HG02981 (cell line): ENCODE data around the gene LRP8.

Source experiments
- ATAC-seq: cut with Tn5 transposase; IDR thresholded peaks from one replicate; pipeline ENCODE4 v1.9.1; 2021; ENCODE audit warnings: mild to moderate bottlenecking, moderate library complexity; ENCODE audit not compliant: unreplicated experiment

The LRP8 gene

GRCh38 chr1:53324321-53324720 is 3.5 kb downstream of the LRP8 start:
- no peak for ATAC-seq

- no peak for ATAC-seq
These were observed 4.6 kb downstream of the LRP8 start for GRCh38 chr1:53323316-53323715.

DNA sequence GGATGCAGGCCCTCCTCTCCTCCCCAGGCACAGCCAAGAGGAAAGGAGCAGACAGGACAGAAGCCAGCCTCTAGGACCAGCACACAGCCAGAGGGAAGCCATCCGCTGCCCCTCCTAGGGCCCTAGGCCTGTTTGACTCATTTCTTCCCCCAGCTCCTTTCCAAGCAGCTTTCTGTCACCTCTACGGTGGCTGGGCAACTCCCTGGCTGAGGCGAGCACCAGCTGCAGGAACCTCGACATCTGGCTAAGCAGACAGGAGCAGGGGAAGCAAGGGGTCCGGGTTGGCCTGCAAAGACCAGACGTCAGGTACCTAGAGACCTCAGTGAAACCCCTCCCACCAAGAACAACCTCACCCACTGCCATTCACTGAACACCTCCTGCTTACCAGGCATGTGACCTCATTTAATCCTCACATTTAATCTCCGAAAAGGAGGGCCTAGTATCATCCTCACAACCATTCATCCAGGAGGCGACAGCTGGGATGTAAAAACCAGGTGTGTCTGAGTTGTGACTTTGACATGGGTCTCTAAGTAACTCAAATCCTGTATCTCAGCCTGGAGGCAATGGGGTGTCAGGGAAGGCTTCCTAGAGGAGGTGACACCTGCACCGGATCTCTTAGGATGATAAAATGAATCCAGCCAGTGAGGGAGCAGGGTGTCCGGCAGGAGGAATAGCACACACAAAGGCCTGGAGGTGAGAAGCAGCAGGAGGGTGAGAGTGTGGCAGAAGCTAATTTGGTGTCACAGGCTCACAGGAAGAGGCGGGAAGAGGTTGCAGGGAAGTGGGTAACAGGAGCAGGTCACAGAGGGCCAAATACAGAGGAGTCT is 5.9 kb downstream of the LRP8 start:
- no peak for ATAC-seq

GRCh38 chr1:53321366-53321765 is 6.5 kb downstream of the LRP8 start:
- ATAC-seq = no peak

GRCh38 chr1:53320646-53321045 is 7.2 kb downstream of the LRP8 start:
- no peak for ATAC-seq

GRCh38 chr1:53319296-53320101 is 8.4 kb downstream of the LRP8 start:
- no peak for ATAC-seq

GRCh38 chr1:53317646-53318539 is 10.0 kb downstream of the LRP8 start:
- no peak for ATAC-seq

DNA sequence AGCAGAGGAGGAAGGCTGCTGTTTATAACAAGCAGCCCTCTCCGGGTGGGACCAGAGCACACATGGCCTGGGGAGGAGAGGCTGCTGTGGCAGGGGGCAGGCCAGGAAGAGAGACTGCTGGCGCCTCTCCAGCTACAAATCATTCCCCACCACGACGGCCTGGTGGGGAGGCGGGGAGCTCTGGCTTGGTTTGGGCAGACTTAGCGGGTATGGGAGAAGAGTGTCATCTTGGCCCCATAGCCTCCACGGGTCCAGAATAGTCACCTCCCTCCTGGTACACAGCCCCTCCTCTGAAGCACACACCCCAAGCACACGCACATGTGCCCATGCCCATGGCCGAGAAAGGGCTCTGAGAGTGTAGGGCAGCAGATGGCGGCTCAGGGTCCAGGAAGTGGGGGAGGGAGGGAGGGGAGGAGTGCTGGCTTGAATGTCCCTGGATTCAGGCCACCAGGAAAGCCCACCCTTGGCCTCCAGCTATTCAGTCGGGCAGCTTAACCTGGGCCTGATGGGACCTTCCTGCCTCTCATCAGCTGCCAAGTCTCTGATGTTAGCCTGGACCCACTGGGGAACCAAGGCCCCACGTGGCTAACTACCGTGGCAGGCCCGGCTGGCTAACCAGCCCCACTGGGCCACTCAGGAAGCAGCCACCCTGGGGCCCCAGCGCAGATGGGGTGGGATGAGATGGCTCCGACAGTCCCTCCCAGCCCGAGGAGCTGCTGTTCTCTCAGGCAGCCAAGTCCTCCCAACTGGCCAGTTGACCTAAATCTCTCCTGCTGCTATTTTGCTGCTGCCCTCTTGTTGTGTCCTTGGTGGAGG is 10.9 kb downstream of the LRP8 start:
- ATAC-seq = no peak

- ATAC-seq = no peak
These were observed 11.5 kb downstream of the LRP8 start for GRCh38 chr1:53316424-53316765.

DNA sequence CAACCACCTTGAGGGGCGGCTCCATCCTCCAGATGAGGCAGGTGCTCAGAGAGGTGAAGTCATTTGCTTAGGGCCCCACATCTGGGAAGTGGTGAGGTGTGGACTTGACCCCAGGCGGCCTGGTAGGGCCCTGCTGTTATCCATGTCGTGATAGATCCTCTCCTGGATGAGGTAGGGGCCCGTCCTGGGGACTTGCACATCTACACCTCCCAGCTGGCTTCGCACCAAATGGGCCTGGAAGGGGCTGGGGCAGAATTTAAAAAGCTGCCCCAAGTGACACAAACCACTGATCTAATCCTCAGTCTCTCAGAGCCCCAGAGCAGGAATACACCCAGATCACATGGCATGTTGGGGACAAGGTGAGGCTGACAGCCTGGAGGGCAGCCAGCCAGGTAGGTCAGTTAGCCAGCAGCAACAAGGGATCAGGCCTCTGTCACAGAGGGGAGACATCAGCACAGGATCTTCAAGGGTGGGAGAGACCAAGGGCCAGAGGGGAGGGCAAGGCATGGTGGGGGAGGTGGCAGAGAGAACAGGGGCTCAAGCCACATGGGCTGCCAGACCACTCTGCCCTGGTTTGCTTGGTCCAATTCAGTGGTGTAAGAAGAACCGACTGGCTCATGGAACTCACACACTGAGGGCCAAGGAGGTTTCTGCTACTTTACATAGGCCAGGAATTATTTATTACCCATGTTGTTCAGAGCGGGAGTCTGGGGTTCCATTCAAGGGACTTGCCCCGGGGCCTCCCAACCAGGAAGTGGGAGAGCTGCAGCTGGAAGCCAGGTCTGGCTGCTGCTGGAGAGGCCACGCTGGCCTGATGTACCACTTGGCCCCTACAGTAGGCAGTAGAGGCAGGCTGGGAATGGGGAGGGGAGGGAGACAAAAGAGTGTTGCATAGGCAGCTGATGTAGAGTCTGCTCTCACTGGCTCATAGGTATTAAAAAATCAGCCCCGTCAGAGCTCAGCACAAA is 12.1 kb downstream of the LRP8 start:
- ATAC-seq = no peak

DNA sequence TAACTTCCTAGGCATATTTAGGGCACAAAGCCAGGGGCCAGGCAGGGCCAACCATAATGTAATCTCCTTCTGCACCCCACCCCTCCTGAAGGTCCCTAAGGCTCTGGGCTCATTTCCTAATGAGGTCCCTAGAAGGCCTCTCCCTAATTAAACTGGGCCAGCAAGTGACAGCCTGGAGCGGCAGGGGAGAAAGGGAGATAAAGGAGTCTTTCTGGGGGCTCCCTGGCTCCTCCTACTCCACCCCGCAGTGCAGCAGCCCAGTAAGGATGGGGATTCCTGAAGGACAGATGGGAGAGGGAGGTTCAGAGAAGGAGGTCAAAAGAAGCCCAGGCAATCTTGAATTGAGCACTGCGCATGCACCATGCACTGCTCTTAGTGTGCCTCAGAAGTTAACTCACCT is 12.8 kb downstream of the LRP8 start:
- ATAC-seq = no peak

- ATAC-seq = no peak
These were observed 13.3 kb downstream of the LRP8 start for GRCh38 chr1:53314606-53315005.

- ATAC-seq = no peak
These were observed 13.8 kb downstream of the LRP8 start for GRCh38 chr1:53314096-53314495.

DNA sequence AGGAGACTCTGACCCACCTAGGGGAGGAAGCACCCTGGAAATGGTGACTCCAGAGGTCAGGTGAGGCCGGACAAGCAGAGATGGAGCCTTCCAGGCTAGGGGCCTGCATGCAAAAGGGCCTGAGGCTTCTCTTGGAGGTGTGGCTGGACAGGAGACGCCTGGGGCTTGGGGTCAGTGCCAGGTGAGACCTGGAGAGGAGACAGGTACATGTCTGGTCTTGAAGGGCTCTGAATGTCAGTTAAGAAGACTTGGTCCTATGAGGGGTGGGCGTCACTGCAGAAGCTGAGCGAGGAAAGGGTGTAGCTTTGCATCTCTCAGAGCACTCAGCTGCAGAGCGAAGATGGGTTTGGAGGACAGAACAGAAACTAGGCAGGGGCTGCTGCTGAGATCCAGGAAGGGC is 14.3 kb downstream of the LRP8 start:
- ATAC-seq = no peak

GRCh38 chr1:53311702-53312305 is 16.1 kb downstream of the LRP8 start:
- no peak for ATAC-seq

- no peak for ATAC-seq
These were observed 16.8 kb downstream of the LRP8 start for GRCh38 chr1:53310847-53311681.

DNA sequence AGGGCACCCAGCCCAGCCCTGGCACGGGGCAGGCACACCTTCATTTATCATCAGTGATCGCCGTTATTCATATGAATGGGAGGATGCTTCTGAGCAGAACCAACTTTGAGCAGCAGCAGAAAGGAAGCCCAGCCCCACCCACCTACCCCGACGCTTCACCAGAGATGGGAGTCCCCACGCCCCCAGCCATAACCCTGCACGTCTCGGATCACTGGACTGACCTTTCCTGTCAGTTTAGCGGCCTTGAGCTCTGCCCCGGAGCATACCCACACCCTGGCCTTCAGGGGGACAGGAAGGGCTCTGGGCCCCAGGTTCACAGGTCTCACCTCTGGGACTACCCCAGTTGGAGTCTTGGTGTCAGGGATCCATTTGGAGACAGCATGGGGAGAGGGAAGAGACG is 18.1 kb downstream of the LRP8 start:
- ATAC-seq = no peak

GRCh38 chr1:53308506-53308905 is 19.4 kb downstream of the LRP8 start:
- no peak for ATAC-seq
